Fibroblast of lung (primary cell): ENCODE measurements around the gene SLC7A4.

Experiments used
- CTCF ChIP-seq, 2 donors: IDR thresholded peaks in 1 of 2; conservative IDR thresholded peaks in 1 of 2; 1 replicate in 1 of 2; 2 replicates in 1 of 2; pipeline ENCODE4 v1.5.1; 2011 to 2012; ENCODE audit warnings: low read length in 2 of 2, control low read depth in 1 of 2, inconsistent platforms in 1 of 2, low read depth in 1 of 2, mild to moderate bottlenecking in 1 of 2
- EZH2 ChIP-seq: IDR thresholded peaks from 2 replicates; pipeline ENCODE4 v1.5.1; 2012; ENCODE audit warnings: low read length, control low read depth, mild to moderate bottlenecking; ENCODE audit errors: missing control alignments

- TF ChIP-seq CTCF (conservative IDR thresholded peaks at IDR 0.05 in 1 of 2, IDR thresholded peaks at IDR 0.05 in 1 of 2; ENCODE audit: low read depth in 1 of 2, low read length in 2 of 2) (no peak), EZH2 (no peak)
Observed at GRCh38 chr22:21029486-21030025, 2.8 kb downstream of the SLC7A4 start.
